Ammon's horn (tissue), 1 donor: ENCODE data around the gene CFAP210.
"Not testable (repeated sequence)": the region's sequence is repeated elsewhere in the genome, so short reads cannot be mapped to it uniquely, and the experiment has no call there.

Experiments
- DNase-seq: peaks from one replicate; pipeline ENCODE4 v3.0.0-alpha.2; 2016; ENCODE audit warnings: low spot score

The CFAP210 gene

GRCh38 chr2:169712791-169713227 is 18.6 kb upstream of the CFAP210 start:
- DNase-seq: no peak

- DNase-seq: no peak
Observed at GRCh38 chr2:169711751-169712509, 17.7 kb upstream of the CFAP210 start.

- no peak for DNase-seq
Observed at GRCh38 chr2:169709981-169710380, 15.8 kb upstream of the CFAP210 start.

- DNase-seq: no peak
Observed at GRCh38 chr2:169709331-169709730, 15.1 kb upstream of the CFAP210 start.

- DNase-seq: no peak
Observed at GRCh38 chr2:169707626-169708025, 13.4 kb upstream of the CFAP210 start.

- no peak for DNase-seq
Observed at GRCh38 chr2:169705927-169706326, 11.7 kb upstream of the CFAP210 start.

GRCh38 chr2:169704160-169704708 is 10.0 kb upstream of the CFAP210 start:
- DNase-seq: no peak

- DNase-seq: no peak
Observed at GRCh38 chr2:169702996-169703395, 8.8 kb upstream of the CFAP210 start.

- DNase-seq: not testable (repeated sequence)
Observed at GRCh38 chr2:169699173-169699572, 5.0 kb upstream of the CFAP210 start.

GRCh38 chr2:169696381-169696780 is 2.2 kb upstream of the CFAP210 start:
- DNase-seq: no peak

GRCh38 chr2:169694894-169695260 is 672 bp upstream of the CFAP210 start:
- no peak for DNase-seq

- DNase-seq: peak; percentile 54
Observed at GRCh38 chr2:169693360-169693759, 845 bp downstream of the CFAP210 start.

- no peak for DNase-seq
Observed at GRCh38 chr2:169692718-169693117, 1.5 kb downstream of the CFAP210 start.

- DNase-seq: no peak
Observed at GRCh38 chr2:169690958-169691357, 3.2 kb downstream of the CFAP210 start.

GRCh38 chr2:169687943-169688342 is 6.3 kb downstream of the CFAP210 start:
- DNase-seq: not testable (repeated sequence)

- DNase-seq: not testable (repeated sequence)
Observed at GRCh38 chr2:169686825-169687224, 7.4 kb downstream of the CFAP210 start.

- not testable (repeated sequence) for DNase-seq
Observed at GRCh38 chr2:169684712-169685111, 9.5 kb downstream of the CFAP210 start.

- DNase-seq: no peak
Observed at GRCh38 chr2:169684135-169684565, 10.1 kb downstream of the CFAP210 start.

GRCh38 chr2:169683425-169684134 is 10.6 kb downstream of the CFAP210 start:
- DNase-seq: no peak

- DNase-seq: no peak
Observed at GRCh38 chr2:169683054-169683424, 11.2 kb downstream of the CFAP210 start.

GRCh38 chr2:169676850-169677249 is 17.4 kb downstream of the CFAP210 start:
- no peak for DNase-seq

- DNase-seq: no peak
Observed at GRCh38 chr2:169676357-169676756, 17.8 kb downstream of the CFAP210 start.

- DNase-seq: no peak
Observed at GRCh38 chr2:169673921-169674320, 20.3 kb downstream of the CFAP210 start.
